Measurements from ENCODE around the gene C9.
"Not testable (repeated sequence)": the region's sequence is repeated elsewhere in the genome, so short reads cannot be mapped to it uniquely, and the experiment has no call there.

C9 gene

DNA sequence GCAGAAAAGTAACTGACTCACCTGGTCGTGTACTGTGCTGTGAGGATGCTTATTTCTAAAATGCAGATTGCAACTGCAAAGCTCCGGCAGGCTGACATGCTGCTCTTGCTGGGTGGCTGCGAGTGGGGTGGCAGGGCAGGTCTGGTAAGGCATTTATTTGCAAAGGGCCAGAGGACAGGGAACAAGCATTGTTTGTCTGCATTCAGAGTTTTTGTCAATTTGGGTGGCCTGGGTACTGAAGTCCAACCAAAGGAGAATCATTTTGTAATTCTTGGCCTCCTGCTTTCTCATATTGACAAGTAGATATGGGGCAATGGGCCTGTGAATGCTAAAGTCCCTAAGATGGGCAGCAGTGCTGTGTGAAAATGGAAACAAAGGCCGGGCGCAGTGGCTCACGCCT, at the start of gene C9:
TSS of gene C9 (minus strand) at position 129 of the 400 bp plus-strand sequence. CDS start at position 98, 31 bp downstream.
- no peak within 1 kb of the TSS for H3K4me3 ChIP-seq (ENCODE audit: low read depth, low read length)
- TF ChIP-seq CTCF (IDR thresholded peaks at IDR 0.05; ENCODE audit: borderline replicate concordance, insufficient read depth, low read depth, low read length) = no peak

DNA sequence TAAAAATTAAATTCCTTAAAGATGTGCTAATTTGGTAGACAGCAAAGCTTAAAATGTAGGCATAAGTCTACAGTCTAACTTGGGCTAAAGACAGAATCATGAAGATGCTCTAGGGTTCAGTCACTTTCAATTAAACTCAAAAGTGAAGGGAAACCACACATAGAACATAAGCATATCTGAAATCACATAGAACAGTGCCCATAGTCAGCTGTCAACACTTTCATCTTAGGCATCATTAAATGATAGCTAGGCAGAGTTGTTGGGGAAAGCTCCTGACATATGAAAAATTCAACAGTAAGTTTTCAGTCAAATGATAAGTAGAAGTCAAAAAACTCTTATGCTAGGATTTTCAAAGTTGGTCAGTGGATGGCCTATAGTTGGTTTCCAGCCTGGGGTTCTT, 49.5 kb upstream of the C9 start:
- TF ChIP-seq CTCF (IDR thresholded peaks at IDR 0.05; ENCODE audit: borderline replicate concordance, insufficient read depth, low read depth, low read length) = no peak
- no peak overlapping the region for H3K4me3 ChIP-seq (ENCODE audit: low read depth, low read length)

DNA sequence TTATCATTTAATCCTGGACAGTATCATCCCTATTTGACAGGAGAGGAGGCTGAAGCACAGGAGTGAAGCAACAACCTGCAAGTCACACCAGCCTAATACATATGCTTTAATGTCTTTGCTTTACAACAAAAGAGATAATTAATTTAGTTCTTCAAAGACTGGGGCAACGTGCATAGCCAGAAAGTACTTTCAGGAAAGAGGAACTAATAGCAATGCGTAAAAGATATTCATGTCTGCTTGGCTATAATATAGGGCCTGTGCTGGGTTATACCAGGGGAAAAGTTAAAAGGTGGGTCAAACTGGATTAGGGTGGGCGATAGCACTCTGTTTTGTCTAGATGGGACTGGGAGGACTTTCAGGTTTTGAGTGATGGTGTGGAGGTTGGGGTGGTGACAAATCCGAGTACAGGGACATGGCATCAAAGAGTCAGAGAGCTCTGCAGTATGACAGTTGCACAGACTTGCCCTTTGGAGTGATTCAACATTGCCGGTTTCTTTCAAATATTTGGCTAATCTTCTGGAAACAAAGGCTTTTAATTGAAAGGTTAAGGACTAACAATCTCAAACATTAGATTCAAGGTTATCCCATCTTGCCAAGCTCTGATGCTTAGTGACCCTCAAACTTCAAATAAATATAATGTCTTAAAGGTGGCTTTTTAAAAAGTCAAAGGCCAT, 48.6 kb upstream of the C9 start:
- no peak for TF ChIP-seq CTCF (IDR thresholded peaks at IDR 0.05; ENCODE audit: borderline replicate concordance, insufficient read depth, low read depth, low read length)
- H3K4me3 ChIP-seq (ENCODE audit: low read depth, low read length) = no peak overlapping the region

- no peak overlapping the region for H3K4me3 ChIP-seq (ENCODE audit: low read depth, low read length)
- no peak for TF ChIP-seq CTCF (IDR thresholded peaks at IDR 0.05; ENCODE audit: borderline replicate concordance, insufficient read depth, low read depth, low read length)
Measured at GRCh38 chr5:39411985-39412384, 47.7 kb upstream of the C9 start.

DNA sequence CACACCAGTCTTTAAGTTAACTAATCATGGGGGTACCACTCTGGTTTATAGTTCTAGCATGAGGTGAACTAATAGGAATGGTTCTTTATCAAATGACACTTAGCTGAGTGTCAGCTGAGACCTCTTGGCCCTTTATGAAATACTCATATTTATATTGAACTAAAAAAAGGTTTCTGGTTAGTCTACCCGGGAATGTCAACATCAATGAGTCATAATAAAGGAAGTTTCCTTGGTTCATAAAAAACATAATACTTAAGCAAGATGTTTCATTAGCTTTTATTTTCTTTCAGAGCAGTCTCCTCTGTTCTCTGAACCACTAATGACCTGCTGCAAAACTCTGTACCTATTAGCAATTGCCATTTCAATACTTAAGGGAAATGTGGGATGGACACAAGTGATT, 46.8 kb upstream of the C9 start:
- H3K4me3 ChIP-seq (ENCODE audit: low read depth, low read length) = no peak overlapping the region
- no peak for TF ChIP-seq CTCF (IDR thresholded peaks at IDR 0.05; ENCODE audit: borderline replicate concordance, insufficient read depth, low read depth, low read length)

- TF ChIP-seq CTCF (IDR thresholded peaks at IDR 0.05; ENCODE audit: borderline replicate concordance, insufficient read depth, low read depth, low read length) = no peak
- H3K4me3 ChIP-seq (ENCODE audit: low read depth, low read length) = no peak overlapping the region
Measured at GRCh38 chr5:39409033-39409432, 44.7 kb upstream of the C9 start.

DNA sequence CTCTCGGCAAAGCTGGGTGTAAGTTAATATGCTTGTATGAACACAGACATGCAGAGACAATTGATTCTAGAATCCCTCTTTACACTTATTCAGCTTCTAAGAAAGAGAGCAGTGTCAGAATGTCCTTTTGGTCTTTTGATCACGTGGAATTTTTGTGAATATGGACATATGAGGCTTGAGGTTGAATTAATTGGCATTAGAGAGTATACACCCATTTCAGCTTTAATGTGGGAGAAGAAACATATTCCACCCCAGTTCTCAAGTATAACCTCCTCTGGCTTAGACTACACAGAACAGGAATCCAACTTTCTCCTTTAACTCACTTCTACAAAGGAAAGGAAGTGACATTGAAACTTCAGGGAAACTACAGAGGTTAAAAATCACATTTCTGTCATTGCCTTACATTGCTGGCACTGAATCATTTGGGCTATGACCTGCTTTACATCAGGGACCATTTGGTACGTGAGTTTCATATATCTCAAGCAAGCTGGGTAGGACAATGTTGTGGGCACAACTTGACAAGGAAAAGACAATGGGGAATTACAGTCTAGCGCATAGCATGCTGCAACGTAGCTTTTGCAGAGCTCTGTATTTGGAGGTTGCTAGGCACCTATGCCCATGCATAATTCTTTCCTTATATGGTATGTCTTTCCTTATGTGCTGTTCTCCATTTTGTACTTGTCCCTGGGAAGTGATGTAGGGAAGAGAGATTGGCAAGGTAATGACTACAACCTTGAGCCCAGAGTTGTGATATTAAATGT, 41.0 kb upstream of the C9 start:
- no peak for TF ChIP-seq CTCF (IDR thresholded peaks at IDR 0.05; ENCODE audit: borderline replicate concordance, insufficient read depth, low read depth, low read length)
- no peak overlapping the region for H3K4me3 ChIP-seq (ENCODE audit: low read depth, low read length)

- H3K4me3 ChIP-seq (ENCODE audit: low read depth, low read length) = not testable (repeated sequence)
Measured at GRCh38 chr5:39403761-39404160, 39.5 kb upstream of the C9 start.

- H3K4me3 ChIP-seq (ENCODE audit: low read depth, low read length) = not testable (repeated sequence)
Measured at GRCh38 chr5:39402140-39402539, 37.8 kb upstream of the C9 start.

All from GM12875 (cell line).